AG04450 (cell line): ENCODE measurements around the gene FAM171A2. TPM values are rescaled to one million over a fixed set of nuclear protein-coding genes. Genes with fewer than 3 reads are reported as not detected.

Source experiments
- CTCF ChIA-PET: fragments of 300-600, 350-600 bp; formaldehyde crosslinking; extraction: SDS; loops from one replicate; lab custom pipeline; 2022; ENCODE audit warnings: antibody characterized with exemption, inconsistent platforms; lab: Charles Lee
- POLR2A ChIA-PET: fragments of 350-600 bp; formaldehyde crosslinking; extraction: SDS; loops from one replicate; lab custom pipeline; 2021; ENCODE audit warnings: antibody characterized with exemption, inconsistent platforms; lab: Yijun Ruan, JAX
- DNase-seq: peaks from one replicate; pipeline ENCODE4 v3.0.0-alpha.2; 2011; ENCODE audit warnings: low read depth, low spot score
- H3K27ac ChIP-seq: one replicate; pipeline ENCODE4 v1.5.1; 2012; ENCODE audit warnings: low read depth, low read length, control low read depth
- H3K27me3 ChIP-seq: one replicate; pipeline ENCODE4 v1.6.0; 2012; ENCODE audit warnings: low read length; ENCODE audit not compliant: control insufficient read depth, insufficient read depth
- H3K4me3 ChIP-seq: 2 replicates; pipeline ENCODE4 v1.5.1; 2011; ENCODE audit warnings: mild to moderate bottlenecking, low read depth, low read length, control low read depth
- H3K9me3 ChIP-seq: 2 replicates; pipeline ENCODE4 v1.5.1; 2012; ENCODE audit warnings: low read length; ENCODE audit not compliant: control insufficient read depth, insufficient read depth
- CTCF ChIP-seq: IDR thresholded peaks from 2 replicates; pipeline ENCODE4 v1.5.1; 2011; ENCODE audit warnings: low read depth, low read length, control low read depth, inconsistent platforms
- polyA plus RNA-seq: library from polyadenylated mRNA; depleted of rRNA; stranded (reverse); fragments of >200 nt; gene quantifications from 2 replicates; pipeline ENCODE4 v1.2.3, GENCODE V29; 2011; rRNA removed
- small RNA-seq: library from RNA; depleted of rRNA; stranded (forward); fragments of <200 nt; gene quantifications from one replicate; pipeline ENCODE3, GENCODE V24; 2012; ENCODE audit warnings: low read depth; ENCODE audit not compliant: insufficient read length

The FAM171A2 gene
- polyA plus RNA-seq, 1 experiment: 5.3 TPM

GRCh38 chr17:44307387-44308186 is 56.1 kb downstream of the FAM171A2 start:
- Histone ChIP-seq H3K9me3 (no peaks in the 10 kb centered on the region; the same call in 1 of the 2 replicates), H3K27ac (no peak overlapping the region), H3K27me3 (peaks cover 36% of the 10 kb centered on the region), H3K4me3 (peak overlapping the region; percentile 57; the same call in 1 of the 2 replicates)
- TF ChIP-seq CTCF: no peak
- no peak for DNase-seq
- CTCF ChIA-PET: interaction anchor here (0.7 kb wide), 1 partner anchor 223 kb away, joined by 7 read pairs; no protein-coding TSS in a partner anchor
- POLR2A ChIA-PET: interaction anchor here (0.5 to 1.0 kb wide), 2 partner anchors 84 to 104 kb away, joined by 3 to 9 read pairs; no protein-coding TSS in a partner anchor

DNA sequence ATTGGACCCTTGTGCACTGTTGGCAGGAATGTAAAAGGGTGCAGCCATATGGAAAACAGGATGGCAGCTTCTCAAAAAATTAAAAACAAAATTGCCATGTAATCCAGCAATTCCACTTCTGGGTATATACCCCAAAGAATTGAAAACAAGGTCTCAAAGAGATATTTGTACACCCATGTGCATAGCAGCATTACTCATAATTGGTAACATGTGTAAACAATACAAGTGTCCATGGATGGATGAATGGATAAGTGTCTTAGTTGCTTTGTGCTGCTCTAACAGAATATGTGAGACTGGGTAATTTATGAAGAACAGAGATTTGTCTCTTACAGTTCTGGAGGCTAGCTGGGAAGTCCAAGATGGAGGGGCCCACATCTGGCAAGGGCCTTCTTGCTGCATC is 59.0 kb downstream of the FAM171A2 start:
- peaks cover 32% of the 10 kb centered on the region for H3K27me3 ChIP-seq
- no peaks in the 10 kb centered on the region; the same call in 1 of the 2 replicates for H3K9me3 ChIP-seq
- no peak overlapping the region for H3K27ac ChIP-seq
- TF ChIP-seq CTCF: no peak
- no peak for DNase-seq
- ChIA-PET CTCF (no interaction called here), POLR2A (no interaction called here)
- H3K4me3 ChIP-seq: no peak overlapping the region

Small RNAs within 50 kb of the gene (small RNA-seq; reads per million reads assigned to genes)
- gene RF00012 (not detected), gene RN7SL258P (not detected), gene RNU6-453P (not detected)

Other genes with a start within 250 kb of the FAM171A2 start
- 21.3 and 36.7 TPM in 2 replicates for gene HDAC5, start 240.2 kb downstream of the FAM171A2 start, polyA plus RNA-seq
- gene HROB, start 221.9 kb downstream of the FAM171A2 start, polyA plus RNA-seq: 0.86 and 0.97 TPM in 2 replicates
- gene ASB16, start 193.1 kb downstream of the FAM171A2 start, polyA plus RNA-seq: not detected in 2 replicates
- 34.3 and 37.1 TPM in 2 replicates for gene TMUB2, start 176.9 kb downstream of the FAM171A2 start, polyA plus RNA-seq
- gene ATXN7L3, start 164.0 kb downstream of the FAM171A2 start, polyA plus RNA-seq: 44.1 and 51.6 TPM in 2 replicates
- 26.6 and 30.0 TPM in 2 replicates for gene UBTF, start 144.2 kb downstream of the FAM171A2 start, polyA plus RNA-seq
- gene SLC4A1, start 95.7 kb downstream of the FAM171A2 start, polyA plus RNA-seq: not detected in 2 replicates
- 0.11 TPM in 1 of 2 replicates, not detected in the other for gene RUNDC3A, start 55.3 kb downstream of the FAM171A2 start, polyA plus RNA-seq
- gene SLC25A39, start 39.0 kb downstream of the FAM171A2 start, polyA plus RNA-seq: 32.1 and 43.4 TPM in 2 replicates
- 203 and 322 TPM in 2 replicates for gene GRN, start 18.6 kb downstream of the FAM171A2 start, polyA plus RNA-seq
- 0.15 and 0.31 TPM in 2 replicates for gene ITGA2B, start 25.8 kb upstream of the FAM171A2 start, polyA plus RNA-seq
- gene GPATCH8, start 139.6 kb upstream of the FAM171A2 start, polyA plus RNA-seq: 16.3 and 16.4 TPM in 2 replicates
- 49.4 and 73.4 TPM in 2 replicates for gene FZD2, start 193.6 kb upstream of the FAM171A2 start, polyA plus RNA-seq